Measurements from ENCODE around the gene FOXO3.
"Not testable (repeated sequence)": the region's sequence is repeated elsewhere in the genome, so short reads cannot be mapped to it uniquely, and the experiment has no call there.

The FOXO3 gene

GRCh38 chr6:108560463-108561308, at the start of gene FOXO3:
TSS of gene FOXO3 (plus strand) at chr6:108560917. CDS start at chr6:108561209, 292 bp downstream.
- peak; percentile 35 to 93 (median 80) for DNase-seq

- DNase-seq, result no peak
Observed at GRCh38 chr6:108518714-108519576, 41.8 kb upstream of the FOXO3 start.

- no peak for DNase-seq
Observed at GRCh38 chr6:108521616-108522107, 39.1 kb upstream of the FOXO3 start.

GRCh38 chr6:108523697-108524096, 37.0 kb upstream of the FOXO3 start:
- no peak for DNase-seq

- no peak for DNase-seq
Observed at GRCh38 chr6:108524528-108525248, 36.0 kb upstream of the FOXO3 start.

GRCh38 chr6:108526739-108527174, 34.0 kb upstream of the FOXO3 start:
- DNase-seq, result peak in 3 of 51 donors; percentile 5 to 27 (median 5)

- DNase-seq, result no peak
Observed at GRCh38 chr6:108528878-108529277, 31.8 kb upstream of the FOXO3 start.

- no peak for DNase-seq
Observed at GRCh38 chr6:108531332-108531731, 29.4 kb upstream of the FOXO3 start.

GRCh38 chr6:108535114-108535742, 25.5 kb upstream of the FOXO3 start:
- no peak for DNase-seq

GRCh38 chr6:108535920-108536535, 24.7 kb upstream of the FOXO3 start:
- not testable (repeated sequence) for DNase-seq

GRCh38 chr6:108541843-108542759, 18.6 kb upstream of the FOXO3 start:
- DNase-seq, result peak in 41 of 51 donors; percentile 5 to 82 (median 36)

- no peak for DNase-seq
Observed at GRCh38 chr6:108543175-108543940, 17.4 kb upstream of the FOXO3 start.

GRCh38 chr6:108544606-108545005, 16.1 kb upstream of the FOXO3 start:
- DNase-seq, result no peak

- DNase-seq, result no peak
Observed at GRCh38 chr6:108546079-108547049, 14.4 kb upstream of the FOXO3 start.

GRCh38 chr6:108549241-108549640, 11.5 kb upstream of the FOXO3 start:
- no peak for DNase-seq

- no peak for DNase-seq
Observed at GRCh38 chr6:108549741-108550140, 11.0 kb upstream of the FOXO3 start.

- DNase-seq, result no peak
Observed at GRCh38 chr6:108550256-108550655, 10.5 kb upstream of the FOXO3 start.
